ENCODE data around the gene CREBL2. TPM values are rescaled to one million over a fixed set of nuclear protein-coding genes. Genes with fewer than 3 reads are reported as not detected.

The CREBL2 gene
- polyA plus RNA-seq, 1 experiment, result 31.0 TPM

GRCh38 chr12:12599750-12600643 lies 11.7 kb upstream of the CREBL2 start:
- no peak for TF ChIP-seq CTCF (IDR thresholded peaks at IDR 0.05; ENCODE audit: low read depth, low read length)
- Histone ChIP-seq H3K27me3 (ENCODE audit: control insufficient read depth, insufficient read depth, low read length) (peaks cover 2% of the 10 kb centered on the region), H3K4me3 (ENCODE audit: low read depth, low read length) (no peak overlapping the region), H3K9me3 (ENCODE audit: control insufficient read depth, insufficient read depth, low read length) (no peaks in the 10 kb centered on the region), H3K27ac (ENCODE audit: low read depth, low read length) (no peak overlapping the region)
- POLR2A ChIA-PET, result no interaction called here
- CTCF ChIA-PET, result no interaction called here
- DNase-seq (ENCODE audit: low read depth, low spot score), result no peak

DNA sequence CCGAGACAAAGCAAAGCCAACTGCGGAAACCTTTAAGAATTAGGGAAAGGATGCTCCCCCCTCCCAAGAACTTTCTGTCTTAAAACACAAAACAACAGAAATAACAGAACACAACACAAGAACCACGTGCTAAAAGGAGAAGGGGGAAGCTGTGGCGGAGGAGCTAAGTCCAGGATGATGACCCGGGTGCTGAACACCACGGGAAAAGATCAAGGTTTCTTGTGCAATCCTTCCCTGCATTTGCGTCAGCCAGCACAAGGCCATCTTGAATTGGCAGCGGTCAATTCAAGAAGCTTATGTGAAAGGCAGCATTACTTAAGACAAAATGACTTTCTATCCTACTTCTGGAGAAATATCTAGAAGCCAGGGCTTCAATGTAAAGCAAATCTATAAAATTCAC lies 11.0 kb upstream of the CREBL2 start:
- peaks cover 2% of the 10 kb centered on the region for H3K27me3 ChIP-seq (ENCODE audit: control insufficient read depth, insufficient read depth, low read length)

GRCh38 chr12:12604740-12605139 lies 6.9 kb upstream of the CREBL2 start:
- no peaks in the 10 kb centered on the region for H3K9me3 ChIP-seq (ENCODE audit: control insufficient read depth, insufficient read depth, low read length)
- H3K4me3 ChIP-seq (ENCODE audit: low read depth, low read length), result no peak overlapping the region
- ChIA-PET CTCF (no interaction called here), POLR2A (no interaction called here)
- H3K27me3 ChIP-seq (ENCODE audit: control insufficient read depth, insufficient read depth, low read length), result no peaks in the 10 kb centered on the region
- no peak for TF ChIP-seq CTCF (IDR thresholded peaks at IDR 0.05; ENCODE audit: low read depth, low read length)
- no peak for DNase-seq (ENCODE audit: low read depth, low spot score)
- H3K27ac ChIP-seq (ENCODE audit: low read depth, low read length), result no peak overlapping the region

More for the DNA sequence above, 11.0 kb upstream of the CREBL2 start:
- Histone ChIP-seq H3K27ac (ENCODE audit: low read depth, low read length) (no peak overlapping the region), H3K4me3 (ENCODE audit: low read depth, low read length) (no peak overlapping the region), H3K9me3 (ENCODE audit: control insufficient read depth, insufficient read depth, low read length) (no peaks in the 10 kb centered on the region)
- POLR2A ChIA-PET, result no interaction called here
- DNase-seq (ENCODE audit: low read depth, low spot score), result no peak
- CTCF ChIA-PET, result no interaction called here
- no peak for TF ChIP-seq CTCF (IDR thresholded peaks at IDR 0.05; ENCODE audit: low read depth, low read length)

GRCh38 chr12:12606781-12607589 lies 4.7 kb upstream of the CREBL2 start:
- Histone ChIP-seq H3K4me3 (ENCODE audit: low read depth, low read length) (no peak overlapping the region), H3K27ac (ENCODE audit: low read depth, low read length) (no peak overlapping the region), H3K27me3 (ENCODE audit: control insufficient read depth, insufficient read depth, low read length) (no peaks in the 10 kb centered on the region), H3K9me3 (ENCODE audit: control insufficient read depth, insufficient read depth, low read length) (no peaks in the 10 kb centered on the region; the same call in 1 of the 2 replicates)
- CTCF ChIA-PET, result interaction anchor here (0.6 to 1.0 kb wide), 7 partner anchors 14 to 490 kb away, joined by 3 to 11 read pairs (median 4); no protein-coding TSS in a partner anchor
- POLR2A ChIA-PET, result interaction anchor here (0.5 to 0.6 kb wide), 2 partner anchors 228 to 273 kb away, joined by 5 to 6 read pairs; no protein-coding TSS in a partner anchor
- no peak for DNase-seq (ENCODE audit: low read depth, low spot score)
- no peak for TF ChIP-seq CTCF (IDR thresholded peaks at IDR 0.05; ENCODE audit: low read depth, low read length)

Data from AG04450 (cell line).